NCI-H1417 treated with DMSO at 0.1 percent for 48 hours (cell line): Measurements from ENCODE around the gene CATSPERE.

Experiments used
- DNase-seq: peaks from one replicate; lab custom pipeline; 2025; lab: John Stamatoyannopoulos, UW

CATSPERE gene, protein sequence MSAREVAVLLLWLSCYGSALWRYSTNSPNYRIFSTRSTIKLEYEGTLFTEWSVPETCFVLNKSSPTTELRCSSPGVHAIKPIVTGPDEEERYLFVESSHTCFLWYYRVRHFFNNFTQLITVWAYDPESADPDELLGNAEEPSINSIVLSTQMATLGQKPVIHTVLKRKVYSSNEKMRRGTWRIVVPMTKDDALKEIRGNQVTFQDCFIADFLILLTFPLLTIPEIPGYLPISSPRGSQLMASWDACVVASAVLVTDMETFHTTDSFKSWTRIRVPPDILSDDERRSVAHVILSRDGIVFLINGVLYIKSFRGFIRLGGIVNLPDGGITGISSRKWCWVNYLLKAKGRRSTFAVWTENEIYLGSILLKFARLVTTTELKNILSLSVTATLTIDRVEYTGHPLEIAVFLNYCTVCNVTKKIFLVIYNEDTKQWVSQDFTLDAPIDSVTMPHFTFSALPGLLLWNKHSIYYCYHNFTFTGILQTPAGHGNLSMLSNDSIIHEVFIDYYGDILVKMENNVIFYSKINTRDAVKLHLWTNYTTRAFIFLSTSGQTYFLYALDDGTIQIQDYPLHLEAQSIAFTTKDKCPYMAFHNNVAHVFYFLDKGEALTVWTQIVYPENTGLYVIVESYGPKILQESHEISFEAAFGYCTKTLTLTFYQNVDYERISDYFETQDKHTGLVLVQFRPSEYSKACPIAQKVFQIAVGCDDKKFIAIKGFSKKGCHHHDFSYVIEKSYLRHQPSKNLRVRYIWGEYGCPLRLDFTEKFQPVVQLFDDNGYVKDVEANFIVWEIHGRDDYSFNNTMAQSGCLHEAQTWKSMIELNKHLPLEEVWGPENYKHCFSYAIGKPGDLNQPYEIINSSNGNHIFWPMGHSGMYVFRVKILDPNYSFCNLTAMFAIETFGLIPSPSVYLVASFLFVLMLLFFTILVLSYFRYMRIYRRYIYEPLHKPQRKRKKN

GRCh38 chr1:244461245-244462071 lies at the start of gene CATSPERE:
TSS of gene CATSPERE (plus strand) at chr1:244461273. CDS start at chr1:244461430, 157 bp downstream.
- DNase-seq: peak; percentile 18

DNA sequence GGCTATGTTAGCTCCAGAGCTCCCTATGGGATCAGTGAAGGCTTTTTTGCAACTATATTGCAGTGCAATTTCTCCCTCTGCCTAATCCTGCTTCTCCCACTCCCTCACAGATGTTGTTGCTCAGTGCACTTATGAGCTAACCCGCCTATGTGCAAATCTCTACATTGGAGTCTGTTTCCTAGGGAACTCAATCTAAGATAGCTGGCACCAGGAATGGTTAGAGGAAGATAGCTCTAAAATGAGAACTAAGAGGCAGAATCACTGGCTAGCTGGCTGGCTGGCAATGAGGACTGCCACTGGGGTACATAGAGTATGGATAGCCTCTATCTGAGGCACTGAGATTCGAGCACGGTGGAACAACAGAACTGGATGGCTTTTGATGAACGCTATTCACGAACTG lies 48.9 kb upstream of the CATSPERE start:
- no peak for DNase-seq

DNA sequence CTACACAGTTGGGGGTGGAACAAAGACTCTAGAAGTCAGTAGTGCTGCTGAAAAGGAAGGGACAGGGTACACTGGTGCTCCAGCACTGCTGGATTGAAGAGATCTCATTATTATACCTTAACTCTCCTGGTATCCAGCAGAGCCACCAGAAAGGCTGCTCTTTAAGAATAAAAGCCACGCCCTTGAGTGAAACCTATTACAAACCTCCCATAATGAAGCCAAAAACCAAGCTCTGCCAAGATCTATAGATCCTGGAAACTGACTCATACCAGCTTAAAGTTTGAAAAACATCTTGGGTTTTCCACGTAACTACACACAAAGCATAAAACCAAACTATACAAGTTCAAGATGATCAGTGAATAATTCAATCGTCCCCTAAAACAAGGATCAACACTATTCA lies 47.3 kb upstream of the CATSPERE start:
- no peak for DNase-seq

DNA sequence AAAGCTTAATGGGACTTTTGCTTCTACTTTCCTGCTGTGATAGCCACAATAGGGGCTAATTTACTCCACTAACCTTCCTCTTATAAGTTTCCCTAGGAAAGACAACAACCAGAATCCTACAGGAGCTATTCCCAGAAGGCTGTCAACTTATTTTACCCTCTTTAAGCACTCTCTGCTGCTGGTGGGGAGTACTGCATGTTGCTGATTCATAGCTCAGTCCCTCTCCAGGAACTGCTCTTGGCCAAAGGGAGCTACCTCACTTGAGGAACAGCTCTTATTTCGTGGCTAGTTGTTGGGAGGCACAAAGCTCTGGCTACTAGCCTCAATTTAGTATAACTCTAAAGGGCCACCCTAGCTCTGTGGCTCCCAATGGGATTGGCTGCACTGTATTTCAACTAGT lies 46.5 kb upstream of the CATSPERE start:
- no peak for DNase-seq

- no peak for DNase-seq
Observed at GRCh38 chr1:244419024-244419423, 42.0 kb upstream of the CATSPERE start.

DNA sequence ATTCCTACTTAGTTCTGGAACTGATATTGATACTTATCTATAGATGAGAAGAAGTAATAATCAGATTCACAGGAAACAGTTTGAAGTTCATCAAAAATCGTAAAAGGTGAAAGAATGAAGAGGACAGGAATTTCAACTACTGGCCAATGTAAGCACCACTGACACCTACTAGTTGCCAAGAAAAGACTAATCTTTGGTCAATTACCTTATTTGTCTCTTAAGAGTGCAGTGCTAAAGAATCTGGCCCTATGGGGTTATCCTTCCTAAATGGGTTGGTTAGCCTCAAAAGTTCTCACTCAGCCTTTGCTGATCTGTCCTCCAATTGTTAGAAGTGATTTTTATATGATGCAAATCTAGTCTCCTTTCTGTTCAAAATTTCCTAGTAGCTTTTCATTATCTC lies 38.9 kb upstream of the CATSPERE start:
- DNase-seq: no peak

DNA sequence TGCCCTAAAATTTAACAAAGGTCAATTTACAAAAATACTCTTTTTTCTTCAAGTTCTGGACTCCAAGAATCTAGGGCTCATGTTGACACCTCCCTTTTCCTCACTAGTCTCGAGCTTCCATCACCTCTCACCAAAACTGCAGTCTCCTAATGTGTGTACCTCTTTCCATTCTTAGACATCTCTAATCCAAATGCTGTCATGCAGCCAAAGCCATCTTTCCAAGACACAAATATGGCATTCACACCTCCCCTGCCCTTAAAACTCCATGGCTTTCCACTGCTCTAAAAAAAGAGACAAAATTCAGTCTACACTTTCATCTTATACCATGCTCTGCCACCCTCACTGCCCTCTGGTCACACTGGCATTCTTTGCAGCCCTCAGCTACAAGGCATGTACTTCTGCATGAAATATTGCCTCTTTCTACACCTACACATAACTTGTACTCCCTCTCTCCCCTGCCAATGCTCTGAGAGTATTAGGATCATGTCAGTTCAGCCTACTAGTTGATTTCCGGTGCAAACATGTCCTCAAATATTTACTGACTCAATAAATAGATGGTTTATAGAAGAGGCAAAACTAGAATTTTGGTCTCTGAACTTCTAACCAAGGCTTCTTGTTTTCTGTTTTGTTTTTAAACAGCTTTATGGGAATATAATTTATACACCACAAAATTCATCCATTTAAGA lies 36.3 kb upstream of the CATSPERE start:
- no peak for DNase-seq

DNA sequence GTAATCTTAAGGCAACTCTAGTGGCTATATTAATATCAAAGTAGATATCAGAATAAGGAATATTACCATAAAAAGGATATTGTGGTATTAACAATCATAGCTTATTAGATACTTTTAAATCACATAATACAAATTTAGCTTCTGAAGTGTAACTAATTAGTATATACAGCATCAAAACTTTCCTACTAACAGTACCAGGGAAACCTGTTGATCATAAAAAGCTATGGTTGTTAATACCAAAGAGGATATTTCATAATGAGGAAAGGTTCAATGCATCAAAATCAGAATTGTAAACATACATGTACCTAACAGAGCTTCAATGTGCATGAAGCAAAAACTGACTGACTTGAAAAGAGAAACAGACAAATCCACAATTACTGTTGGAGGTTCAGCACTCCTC lies 33.4 kb upstream of the CATSPERE start:
- DNase-seq: no peak

- DNase-seq: no peak
Observed at GRCh38 chr1:244429818-244430217, 31.3 kb upstream of the CATSPERE start.

DNA sequence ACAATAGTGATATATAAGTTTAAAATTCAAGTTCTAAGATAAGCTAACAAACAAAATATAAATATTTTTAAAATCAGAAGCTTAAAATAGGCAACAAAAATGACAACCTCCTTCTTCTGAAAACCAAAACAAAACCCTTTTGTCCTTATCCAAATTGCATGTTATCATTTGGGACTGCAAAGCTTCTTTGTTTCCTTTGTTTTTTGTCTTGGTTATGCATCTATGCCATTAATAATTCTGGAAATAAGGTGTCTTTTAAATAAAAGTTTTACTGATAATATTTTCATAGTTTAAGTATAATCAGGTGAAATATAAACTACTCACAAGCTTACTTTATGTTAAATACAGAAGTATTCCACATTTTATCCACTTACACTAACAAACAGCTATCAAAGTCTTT lies 29.9 kb upstream of the CATSPERE start:
- no peak for DNase-seq

GRCh38 chr1:244435562-244436205 lies 25.4 kb upstream of the CATSPERE start:
- no peak for DNase-seq

DNA sequence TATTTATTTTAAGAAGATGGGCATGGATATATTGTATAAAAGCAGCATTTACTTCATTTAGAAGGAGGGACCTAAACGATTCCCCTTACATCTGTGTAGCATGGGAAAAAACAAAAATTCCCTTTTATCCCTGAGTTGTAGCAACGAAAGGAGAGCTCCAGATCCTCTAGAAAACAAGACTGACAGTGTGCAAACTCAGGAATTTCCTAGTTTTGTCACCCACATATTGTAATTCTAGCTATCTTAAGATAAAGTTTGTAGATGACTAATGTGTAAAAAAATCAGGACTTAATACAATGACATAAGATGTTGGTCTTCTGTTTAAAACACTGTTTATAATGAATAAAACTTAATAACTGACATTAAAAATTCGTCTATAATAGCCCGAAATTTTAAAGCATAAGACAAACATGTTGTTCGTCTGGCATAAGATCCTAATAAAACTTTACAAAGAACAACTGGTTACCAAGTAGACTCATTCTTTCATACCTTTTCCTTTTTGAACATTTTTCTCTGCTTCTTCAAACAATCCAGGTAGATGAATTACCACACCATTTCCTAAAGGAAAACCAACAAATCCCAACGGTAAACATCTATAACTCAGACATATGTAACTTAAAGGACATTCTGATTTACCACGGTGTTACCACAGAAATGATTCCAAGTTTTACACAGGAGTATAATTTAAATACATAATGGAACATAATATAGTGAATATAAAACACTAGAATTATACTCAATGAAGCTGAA lies 24.6 kb upstream of the CATSPERE start:
- DNase-seq: no peak

DNA sequence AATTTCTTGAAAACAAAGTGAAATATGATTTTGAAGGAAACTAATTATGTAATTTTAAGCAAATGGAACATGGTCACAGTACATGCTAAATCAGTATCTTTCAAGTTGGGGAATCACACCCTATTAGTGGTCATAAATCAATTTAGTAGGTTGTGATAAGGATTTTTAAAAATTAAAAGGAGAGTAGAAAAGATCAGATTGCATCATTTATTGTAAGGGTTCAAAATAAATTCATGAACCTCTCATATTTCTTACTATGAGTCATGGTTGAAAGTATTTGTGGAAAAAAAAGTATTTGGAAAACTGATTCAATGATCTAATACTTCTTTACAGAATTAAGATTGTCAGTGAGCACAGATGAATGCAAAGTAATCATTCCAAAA lies 24.0 kb upstream of the CATSPERE start:
- DNase-seq: no peak

GRCh38 chr1:244439391-244440032 lies 21.6 kb upstream of the CATSPERE start:
- no peak for DNase-seq

DNA sequence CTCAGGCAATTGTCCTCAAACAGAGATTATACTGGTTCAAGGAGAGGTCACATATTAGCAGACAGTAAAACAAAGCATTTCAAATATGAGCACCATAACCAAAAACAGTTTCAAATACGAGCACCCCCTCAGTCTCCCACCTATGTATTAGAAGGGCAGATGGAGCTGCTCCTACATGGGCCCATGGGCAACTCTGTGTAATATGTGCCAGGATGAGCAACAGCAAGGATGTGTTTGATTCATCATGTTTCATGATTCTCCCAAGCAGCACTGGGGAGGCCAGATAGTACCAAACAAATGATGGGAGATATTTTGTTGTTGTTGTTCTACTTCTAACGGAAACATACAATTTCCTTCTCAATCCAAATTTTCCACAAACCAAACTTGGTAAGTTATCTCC lies 18.2 kb upstream of the CATSPERE start:
- no peak for DNase-seq

DNA sequence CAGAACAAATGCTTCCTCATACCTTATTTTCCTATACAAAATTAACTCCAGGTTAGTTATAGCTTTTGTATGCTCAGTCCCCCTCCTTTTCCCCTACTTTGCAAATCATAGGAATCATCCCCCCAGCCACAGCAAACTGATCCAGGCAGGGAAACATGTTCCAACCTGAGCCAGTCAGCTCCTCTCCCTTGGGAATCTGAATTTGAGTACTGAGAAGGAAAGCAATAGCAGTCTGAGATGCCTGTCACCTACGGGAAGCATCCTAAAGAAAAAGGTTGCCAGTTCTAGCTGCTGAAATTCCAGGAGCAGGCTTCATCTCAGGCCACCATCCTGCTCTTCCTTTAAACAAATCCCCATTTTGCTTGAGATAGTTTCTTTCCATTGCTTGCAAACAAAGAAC lies 16.2 kb upstream of the CATSPERE start:
- no peak for DNase-seq

GRCh38 chr1:244445320-244446181 lies 15.5 kb upstream of the CATSPERE start:
- DNase-seq: no peak

DNA sequence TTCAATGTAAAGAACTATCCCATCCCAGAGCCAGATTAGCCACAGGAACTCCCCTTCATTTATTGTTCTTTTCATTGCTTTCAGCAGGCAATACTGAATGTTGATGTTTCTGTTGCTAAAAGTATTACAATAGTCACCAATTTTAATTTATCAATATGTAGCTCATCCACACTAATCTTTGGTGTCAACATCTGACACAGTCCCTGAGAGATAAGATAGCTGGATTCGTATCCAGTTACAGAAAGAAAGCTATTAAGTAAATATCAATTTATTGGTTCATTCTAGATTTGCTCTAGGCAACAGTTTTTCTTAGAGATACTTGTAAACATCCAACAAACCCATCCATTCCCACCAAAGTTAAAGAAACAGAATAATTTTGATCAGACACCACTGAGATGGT lies 14.0 kb upstream of the CATSPERE start:
- DNase-seq: no peak

DNA sequence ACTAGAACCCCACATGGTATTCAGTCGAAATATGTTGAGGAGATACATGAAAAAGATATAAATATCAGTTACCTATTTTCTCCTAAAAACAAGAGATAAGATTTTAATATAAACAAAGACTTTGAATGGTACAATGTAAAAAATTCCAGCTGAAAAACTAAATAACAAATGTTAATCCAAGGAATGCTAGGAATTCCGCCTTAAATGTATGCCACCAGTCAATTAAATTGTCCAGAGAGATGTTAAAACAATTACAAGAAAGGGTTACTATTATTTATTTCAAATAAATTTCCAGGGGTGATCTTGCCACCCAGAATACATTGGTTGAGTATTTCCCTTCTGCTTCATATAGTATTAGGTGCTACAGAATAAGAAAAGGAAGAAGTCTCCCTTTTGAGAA lies 13.5 kb upstream of the CATSPERE start:
- no peak for DNase-seq
